ENCODE data around the gene PPM1F. TPM values are rescaled to one million over a fixed set of nuclear protein-coding genes. Genes with fewer than 3 reads are reported as not detected.

Gene PPM1F
- total RNA-seq, 1 donor from 2014 or later, result 76.0 TPM

- TF ChIP-seq CTCF (IDR thresholded peaks at IDR 0.05), result no peak
These were observed 6.0 kb upstream of the PPM1F start for GRCh38 chr22:21958360-21959273.

GRCh38 chr22:21951931-21952465 is 650 bp downstream of the PPM1F start:
- Histone ChIP-seq H3K4me3 (peak overlapping the region; percentile 77 to 83), H3K36me3 (no peaks in the 10 kb centered on the region), H3K27me3 (no peaks in the 10 kb centered on the region), H3K4me1 (peaks cover 0 to 11% of the 10 kb centered on the region in 2 donors), H3K9me3 (no peaks in the 10 kb centered on the region), H3K27ac (peak overlapping the region; percentile 37 to 66)
- DNase-seq (ENCODE audit: low spot score in 2 of 2), result no peak
- intact Hi-C loops (cut with DNase I), result loop anchor here (2.0 kb wide), 2 partner anchors 13 to 239 kb away; no protein-coding TSS in a partner anchor
- TF ChIP-seq CTCF (IDR thresholded peaks at IDR 0.05), result no peak

More at GRCh38 chr22:21958360-21959273, 6.0 kb upstream of the PPM1F start:
- no peak for DNase-seq (ENCODE audit: low spot score in 2 of 2)
- Histone ChIP-seq H3K4me3 (no peak overlapping the region), H3K9me3 (no peaks in the 10 kb centered on the region), H3K36me3 (peaks cover 43 to 50% of the 10 kb centered on the region in 2 donors), H3K27ac (no peak overlapping the region), H3K4me1 (no peaks in the 10 kb centered on the region), H3K27me3 (no peaks in the 10 kb centered on the region)
- intact Hi-C loops (cut with DNase I), result no loop called here

- intact Hi-C loops (cut with DNase I), result no loop called here
- no peak for DNase-seq (ENCODE audit: low spot score in 2 of 2)
- Histone ChIP-seq H3K4me3 (no peak overlapping the region), H3K4me1 (peaks cover 0 to 19% of the 10 kb centered on the region in 2 donors), H3K36me3 (no peaks in the 10 kb centered on the region), H3K9me3 (no peaks in the 10 kb centered on the region), H3K27ac (no peak overlapping the region), H3K27me3 (no peaks in the 10 kb centered on the region)
- no peak for TF ChIP-seq CTCF (IDR thresholded peaks at IDR 0.05)
These were observed 1.6 kb downstream of the PPM1F start for GRCh38 chr22:21951062-21951461.

GRCh38 chr22:21949948-21950347 is 2.7 kb downstream of the PPM1F start:
- no peaks in the 10 kb centered on the region for H3K27me3 ChIP-seq
- no peaks in the 10 kb centered on the region for H3K9me3 ChIP-seq
- intact Hi-C loops (cut with DNase I), result no loop called here
- peaks cover 6 to 10% of the 10 kb centered on the region in 2 donors for H3K36me3 ChIP-seq
- no peak for DNase-seq (ENCODE audit: low spot score in 2 of 2)
- peaks cover 0 to 19% of the 10 kb centered on the region in 2 donors for H3K4me1 ChIP-seq
- H3K27ac ChIP-seq, result no peak overlapping the region
- TF ChIP-seq CTCF (IDR thresholded peaks at IDR 0.05), result no peak
- H3K4me3 ChIP-seq, result no peak overlapping the region

- no peak overlapping the region for H3K4me3 ChIP-seq
- intact Hi-C loops (cut with DNase I), result no loop called here
- H3K27me3 ChIP-seq, result no peaks in the 10 kb centered on the region
- DNase-seq (ENCODE audit: low spot score in 2 of 2), result no peak
- TF ChIP-seq CTCF (IDR thresholded peaks at IDR 0.05), result no peak
- H3K4me1 ChIP-seq, result peaks cover 0 to 19% of the 10 kb centered on the region in 2 donors
- no peaks in the 10 kb centered on the region for H3K9me3 ChIP-seq
- H3K27ac ChIP-seq, result no peak overlapping the region
- peaks cover 6 to 14% of the 10 kb centered on the region in 2 donors for H3K36me3 ChIP-seq
These were observed 3.1 kb downstream of the PPM1F start for GRCh38 chr22:21949569-21949918.

Measured in ascending aorta (tissue), 2 donors.